Measurements from ENCODE around the gene CLSTN1.

Gene CLSTN1

DNA sequence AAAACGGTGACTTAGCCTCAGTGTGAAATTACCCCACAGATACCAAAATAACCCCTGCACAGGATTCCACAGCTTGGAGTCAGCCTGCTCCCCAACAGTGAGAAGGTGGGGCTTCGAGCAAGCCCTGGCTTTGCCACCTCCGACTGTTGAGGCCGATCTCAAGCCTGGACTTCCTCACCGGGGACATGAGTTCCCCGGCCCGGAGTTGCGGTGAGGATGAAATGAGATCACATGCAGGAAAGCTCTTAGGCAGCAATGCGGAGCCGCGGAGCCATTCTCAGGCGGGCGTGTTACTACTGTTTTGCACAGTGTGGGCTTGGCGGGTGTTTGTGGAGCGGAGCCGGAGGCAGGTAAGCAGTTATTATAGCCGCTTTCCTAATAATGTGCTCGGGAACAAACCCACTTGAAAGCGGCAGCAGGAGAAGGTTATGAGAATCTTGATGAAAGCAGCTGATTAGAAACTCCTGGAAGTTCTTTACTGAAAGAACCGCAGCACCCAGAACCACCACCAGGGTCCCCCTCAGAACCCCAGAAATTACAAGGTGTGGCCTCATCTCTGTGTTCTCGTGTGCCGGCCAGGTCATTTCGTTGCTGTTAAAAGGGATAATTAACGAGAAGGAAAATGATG, 3.9 kb upstream of the CLSTN1 start:
- TF ChIP-seq, protein P1, sequence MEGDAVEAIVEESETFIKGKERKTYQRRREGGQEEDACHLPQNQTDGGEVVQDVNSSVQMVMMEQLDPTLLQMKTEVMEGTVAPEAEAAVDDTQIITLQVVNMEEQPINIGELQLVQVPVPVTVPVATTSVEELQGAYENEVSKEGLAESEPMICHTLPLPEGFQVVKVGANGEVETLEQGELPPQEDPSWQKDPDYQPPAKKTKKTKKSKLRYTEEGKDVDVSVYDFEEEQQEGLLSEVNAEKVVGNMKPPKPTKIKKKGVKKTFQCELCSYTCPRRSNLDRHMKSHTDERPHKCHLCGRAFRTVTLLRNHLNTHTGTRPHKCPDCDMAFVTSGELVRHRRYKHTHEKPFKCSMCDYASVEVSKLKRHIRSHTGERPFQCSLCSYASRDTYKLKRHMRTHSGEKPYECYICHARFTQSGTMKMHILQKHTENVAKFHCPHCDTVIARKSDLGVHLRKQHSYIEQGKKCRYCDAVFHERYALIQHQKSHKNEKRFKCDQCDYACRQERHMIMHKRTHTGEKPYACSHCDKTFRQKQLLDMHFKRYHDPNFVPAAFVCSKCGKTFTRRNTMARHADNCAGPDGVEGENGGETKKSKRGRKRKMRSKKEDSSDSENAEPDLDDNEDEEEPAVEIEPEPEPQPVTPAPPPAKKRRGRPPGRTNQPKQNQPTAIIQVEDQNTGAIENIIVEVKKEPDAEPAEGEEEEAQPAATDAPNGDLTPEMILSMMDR (IDR thresholded peaks at IDR 0.05; ENCODE audit: insufficient read depth, missing control alignments), result no peak
- DNase-seq (ENCODE audit: insufficient read length, low spot score), result no peak
- FAIRE-seq, result no peak

DNA sequence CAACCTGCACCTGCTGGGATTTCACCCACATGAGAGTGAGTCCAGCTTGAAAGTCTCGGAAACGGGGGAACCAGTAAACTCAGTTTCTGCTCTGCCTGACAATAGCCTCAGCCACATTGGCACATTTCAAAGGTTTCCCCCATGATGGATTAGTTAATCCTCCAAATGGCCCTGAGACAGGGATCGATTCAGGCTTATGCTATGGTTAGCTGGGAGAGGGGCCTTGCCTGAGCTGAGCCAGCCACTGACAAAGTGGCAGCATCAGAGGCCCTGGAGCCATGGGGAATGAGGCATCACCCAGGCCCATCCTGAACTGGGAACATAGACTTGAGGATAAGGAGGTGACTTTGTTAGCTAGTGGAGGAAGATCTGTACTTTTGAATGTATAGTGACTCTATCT, 2.9 kb upstream of the CLSTN1 start:
- TF ChIP-seq, protein P1 (IDR thresholded peaks at IDR 0.05; ENCODE audit: insufficient read depth, missing control alignments), result no peak
- no peak for FAIRE-seq

DNA sequence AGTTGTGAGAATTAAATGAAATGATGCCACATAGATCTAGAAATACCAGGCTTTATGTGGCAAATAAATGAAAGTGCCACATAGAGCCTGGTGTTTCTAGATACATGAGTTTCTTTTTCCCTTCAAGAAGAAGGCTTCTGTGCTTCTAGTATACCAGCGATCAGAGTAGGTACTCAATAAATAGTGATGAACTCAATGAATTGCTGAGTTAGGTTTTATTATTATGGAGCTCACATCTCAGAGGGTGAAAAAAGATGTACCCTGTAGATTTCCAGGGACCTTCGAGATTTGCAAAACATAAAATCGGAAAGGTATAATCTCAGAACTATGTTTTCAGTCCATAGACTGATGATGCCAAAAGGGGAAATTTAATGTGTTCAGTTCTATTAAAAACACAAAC, 2.3 kb upstream of the CLSTN1 start:
- TF ChIP-seq, protein P1 (IDR thresholded peaks at IDR 0.05; ENCODE audit: insufficient read depth, missing control alignments), result no peak
- FAIRE-seq (no peak), DNase-seq (ENCODE audit: insufficient read length, low spot score) (no peak)

More for the DNA sequence above, 2.9 kb upstream of the CLSTN1 start:
- no peak for DNase-seq (ENCODE audit: insufficient read length, low spot score)

DNA sequence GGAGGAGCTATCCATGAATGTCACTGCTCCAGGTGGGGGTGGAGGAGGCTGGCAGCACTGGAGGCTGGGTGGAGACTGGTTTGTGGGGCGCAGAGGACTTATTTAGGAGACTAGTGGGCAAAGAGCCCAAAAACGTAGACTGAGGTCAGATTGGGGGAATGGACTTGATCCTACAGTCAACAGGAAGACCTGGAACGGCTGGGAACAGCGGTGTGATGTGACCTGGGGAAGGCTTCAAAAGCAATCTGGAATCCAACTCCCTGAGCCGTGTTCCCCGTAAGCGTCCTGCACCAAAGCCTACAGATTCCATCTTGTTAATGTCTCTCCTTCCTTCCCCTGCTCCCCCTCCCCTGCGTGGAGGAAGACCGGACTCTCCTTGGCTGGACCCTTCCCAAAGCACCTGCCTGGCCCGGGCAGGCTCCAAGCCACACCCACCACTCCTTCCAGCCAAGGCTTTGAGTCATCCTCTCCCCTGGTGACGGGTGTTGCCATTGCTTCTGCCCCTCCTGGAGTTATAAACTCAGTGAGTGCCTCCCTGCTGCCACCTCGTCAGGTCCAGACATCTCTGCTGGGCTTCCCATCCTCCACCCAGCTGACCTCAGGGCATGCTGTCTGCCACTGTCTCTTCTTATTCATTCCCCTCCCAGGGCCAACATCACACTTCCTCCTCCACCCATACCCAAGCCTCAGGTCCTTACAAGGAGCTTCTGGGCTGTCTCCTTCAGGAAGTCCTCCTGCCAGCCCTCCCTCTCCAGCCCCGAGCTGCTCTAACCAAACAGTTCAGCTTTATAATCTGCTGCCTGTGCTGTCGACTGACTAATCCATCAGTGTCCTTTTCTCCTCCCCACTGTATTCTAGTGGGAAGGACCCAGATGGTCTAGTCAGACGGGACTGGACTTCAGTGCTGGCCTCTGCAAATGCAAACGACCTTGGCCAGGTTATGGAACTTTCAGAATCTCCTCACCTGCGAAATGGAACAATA, 1.6 kb upstream of the CLSTN1 start:
- FAIRE-seq, result no peak
- DNase-seq (ENCODE audit: insufficient read length, low spot score), result no peak
- TF ChIP-seq, protein P1 (IDR thresholded peaks at IDR 0.05; ENCODE audit: insufficient read depth, missing control alignments), result no peak

DNA sequence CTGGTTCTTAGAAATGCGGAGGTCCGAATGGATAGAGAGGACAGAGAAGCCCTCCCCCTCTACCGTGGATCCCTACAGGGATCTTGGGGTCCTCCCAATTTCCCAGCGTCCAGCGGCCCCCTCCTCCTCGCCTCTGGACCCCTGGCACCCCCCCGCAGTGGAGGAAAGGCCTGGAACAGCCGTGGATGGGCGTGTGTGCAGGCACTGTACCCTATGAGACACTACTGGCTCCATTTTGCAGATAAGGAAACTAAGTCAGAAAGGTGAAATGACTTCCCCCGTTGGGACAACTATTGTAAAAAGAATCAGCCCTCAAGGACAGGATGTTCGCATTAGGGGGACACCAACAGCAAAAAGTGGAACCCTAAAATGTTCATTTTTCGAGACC, 931 bp upstream of the CLSTN1 start:
- TF ChIP-seq, protein P1 (IDR thresholded peaks at IDR 0.05; ENCODE audit: insufficient read depth, missing control alignments), result no peak
- FAIRE-seq (no peak), DNase-seq (ENCODE audit: insufficient read length, low spot score) (no peak)

DNA sequence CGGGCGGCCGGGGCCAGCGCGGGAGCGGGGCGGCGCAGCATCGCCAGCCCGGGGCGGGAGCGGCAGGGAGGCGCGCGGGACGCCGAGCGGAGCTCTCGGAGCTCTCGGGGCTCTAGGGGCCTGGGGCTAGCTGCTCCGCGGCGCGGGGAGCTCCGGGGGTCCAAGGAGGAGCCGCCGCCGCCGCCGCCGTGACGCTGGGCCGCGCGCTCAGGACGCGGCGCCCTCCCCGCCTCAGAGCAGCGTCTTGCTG, 147 bp downstream of the CLSTN1 start:
- TF ChIP-seq, protein P1 (IDR thresholded peaks at IDR 0.05; ENCODE audit: insufficient read depth, missing control alignments), result no peak
- FAIRE-seq, result no peak
- DNase-seq (ENCODE audit: insufficient read length, low spot score), result no peak

Data from D721Med (cell line).